Measurements from ENCODE around the gene PCDH15. TPM values are rescaled to one million over a fixed set of nuclear protein-coding genes. Genes with fewer than 3 reads are reported as not detected.

PCDH15 gene
- total RNA-seq, 1 experiment from 2014 or later = not detected

DNA sequence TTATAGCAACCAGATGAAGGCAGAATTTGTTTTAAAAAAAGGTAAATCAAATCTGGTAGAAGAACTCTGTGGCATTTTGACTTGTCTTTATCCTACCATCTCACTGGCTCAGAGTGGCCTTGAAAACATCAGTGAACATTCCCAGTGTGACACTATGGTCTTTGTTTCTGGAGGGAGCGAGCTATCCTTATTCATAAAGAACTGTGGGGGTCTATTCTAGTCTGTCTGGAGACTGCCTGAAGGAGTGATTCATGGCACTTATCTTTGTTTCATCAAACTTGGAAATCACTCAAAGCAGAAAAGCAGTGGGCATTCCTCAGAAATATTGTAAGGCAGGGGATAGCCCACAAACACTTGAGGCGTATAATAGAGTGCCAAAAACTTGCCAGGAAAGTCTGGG, 719.1 kb downstream of the PCDH15 start:
- H3K36me3 ChIP-seq (ENCODE audit: insufficient read depth, low read length, poor library complexity, severe bottlenecking) = no peaks in the 10 kb centered on the region
- no peak overlapping the region for H3K27ac ChIP-seq (ENCODE audit: low read depth, low read length, poor library complexity, severe bottlenecking)
- ChIA-PET CTCF (no interaction called here), POLR2A (ENCODE audit: low non-redundant PET) (no interaction called here)
- intact Hi-C loops (cut with micrococcal nuclease; ENCODE audit: unreplicated experiment) = no loop called here
- TF ChIP-seq, protein P1, sequence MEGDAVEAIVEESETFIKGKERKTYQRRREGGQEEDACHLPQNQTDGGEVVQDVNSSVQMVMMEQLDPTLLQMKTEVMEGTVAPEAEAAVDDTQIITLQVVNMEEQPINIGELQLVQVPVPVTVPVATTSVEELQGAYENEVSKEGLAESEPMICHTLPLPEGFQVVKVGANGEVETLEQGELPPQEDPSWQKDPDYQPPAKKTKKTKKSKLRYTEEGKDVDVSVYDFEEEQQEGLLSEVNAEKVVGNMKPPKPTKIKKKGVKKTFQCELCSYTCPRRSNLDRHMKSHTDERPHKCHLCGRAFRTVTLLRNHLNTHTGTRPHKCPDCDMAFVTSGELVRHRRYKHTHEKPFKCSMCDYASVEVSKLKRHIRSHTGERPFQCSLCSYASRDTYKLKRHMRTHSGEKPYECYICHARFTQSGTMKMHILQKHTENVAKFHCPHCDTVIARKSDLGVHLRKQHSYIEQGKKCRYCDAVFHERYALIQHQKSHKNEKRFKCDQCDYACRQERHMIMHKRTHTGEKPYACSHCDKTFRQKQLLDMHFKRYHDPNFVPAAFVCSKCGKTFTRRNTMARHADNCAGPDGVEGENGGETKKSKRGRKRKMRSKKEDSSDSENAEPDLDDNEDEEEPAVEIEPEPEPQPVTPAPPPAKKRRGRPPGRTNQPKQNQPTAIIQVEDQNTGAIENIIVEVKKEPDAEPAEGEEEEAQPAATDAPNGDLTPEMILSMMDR (conservative IDR thresholded peaks at IDR 0.05; ENCODE audit: low read depth, low read length) = no peak
- no peak for TF ChIP-seq EZH2 (IDR thresholded peaks at IDR 0.05; ENCODE audit: borderline replicate concordance, low read depth, low read length, poor library complexity, severe bottlenecking)
- DNase-seq (ENCODE audit: low spot score) = no peak
- peaks cover 9% of the 10 kb centered on the region for H3K9me3 ChIP-seq (ENCODE audit: low read depth, low read length, poor library complexity, severe bottlenecking)
- BruUV-seq (replicated peaks) = no TSS peak
- no peak overlapping the region for H3K4me3 ChIP-seq (ENCODE audit: low read depth, low read length, poor library complexity, severe bottlenecking)
- H3K27me3 ChIP-seq (replicated peaks; ENCODE audit: insufficient read depth, low read depth, low read length, poor library complexity) = no peaks in the 10 kb centered on the region
- no peaks in the 10 kb centered on the region for H3K4me1 ChIP-seq (ENCODE audit: insufficient read depth, low read length, poor library complexity, severe bottlenecking)

DNA sequence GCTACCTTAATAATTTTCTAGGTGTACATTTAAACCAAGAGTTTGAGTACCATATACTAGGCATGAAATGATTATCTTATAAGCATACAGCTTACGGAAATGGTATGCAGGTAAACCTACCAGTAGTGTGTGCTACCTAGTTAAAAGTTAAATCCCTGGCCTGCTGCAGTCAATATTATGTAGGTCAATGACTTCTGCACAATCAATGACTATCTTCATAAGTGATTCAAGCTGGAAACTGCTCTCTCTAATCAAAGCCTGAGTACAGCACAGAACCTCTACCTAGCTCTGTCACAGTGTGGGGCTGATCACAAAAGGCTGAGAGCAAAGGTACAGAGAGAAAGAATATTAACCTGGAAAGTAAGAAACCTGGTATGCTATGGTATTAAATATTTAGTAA, 733.7 kb downstream of the PCDH15 start:
- Histone ChIP-seq H3K27me3 (replicated peaks; ENCODE audit: insufficient read depth, low read depth, low read length, poor library complexity) (no peaks in the 10 kb centered on the region), H3K36me3 (ENCODE audit: insufficient read depth, low read length, poor library complexity, severe bottlenecking) (no peaks in the 10 kb centered on the region), H3K9me3 (ENCODE audit: low read depth, low read length, poor library complexity, severe bottlenecking) (peaks cover 22% of the 10 kb centered on the region), H3K4me3 (ENCODE audit: low read depth, low read length, poor library complexity, severe bottlenecking) (no peak overlapping the region), H3K4me1 (ENCODE audit: insufficient read depth, low read length, poor library complexity, severe bottlenecking) (no peaks in the 10 kb centered on the region), H3K27ac (ENCODE audit: low read depth, low read length, poor library complexity, severe bottlenecking) (no peak overlapping the region)
- intact Hi-C loops (cut with micrococcal nuclease; ENCODE audit: unreplicated experiment) = no loop called here
- no peak for DNase-seq (ENCODE audit: low spot score)
- ChIA-PET CTCF (no interaction called here), POLR2A (ENCODE audit: low non-redundant PET) (no interaction called here)
- TF ChIP-seq EZH2 (IDR thresholded peaks at IDR 0.05; ENCODE audit: borderline replicate concordance, low read depth, low read length, poor library complexity, severe bottlenecking) = no peak
- TF ChIP-seq, protein P1 (conservative IDR thresholded peaks at IDR 0.05; ENCODE audit: low read depth, low read length) = no peak
- BruUV-seq (replicated peaks) = no TSS peak

DNA sequence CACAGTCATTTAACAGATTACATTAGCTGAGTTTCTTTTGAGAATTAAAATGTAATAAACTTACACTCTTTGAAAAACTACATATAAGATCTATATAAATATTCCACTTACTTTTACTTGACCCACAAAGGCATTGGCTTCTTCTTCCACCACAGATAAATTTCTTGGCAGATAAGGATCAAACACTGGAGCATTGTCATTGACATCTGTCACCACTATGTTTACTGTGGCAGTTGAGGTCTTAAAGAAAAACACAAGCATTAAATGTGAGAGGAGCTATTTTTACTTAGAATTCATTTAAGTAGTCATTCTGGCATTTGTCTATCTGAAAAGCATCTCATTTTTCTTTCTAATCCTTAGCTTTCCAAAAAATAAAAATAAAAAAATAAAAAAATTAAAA, 734.4 kb downstream of the PCDH15 start:
- BruUV-seq (replicated peaks) = no TSS peak
- Histone ChIP-seq H3K4me3 (ENCODE audit: low read depth, low read length, poor library complexity, severe bottlenecking) (no peak overlapping the region), H3K27ac (ENCODE audit: low read depth, low read length, poor library complexity, severe bottlenecking) (no peak overlapping the region), H3K27me3 (replicated peaks; ENCODE audit: insufficient read depth, low read depth, low read length, poor library complexity) (no peaks in the 10 kb centered on the region), H3K36me3 (ENCODE audit: insufficient read depth, low read length, poor library complexity, severe bottlenecking) (no peaks in the 10 kb centered on the region), H3K4me1 (ENCODE audit: insufficient read depth, low read length, poor library complexity, severe bottlenecking) (no peaks in the 10 kb centered on the region), H3K9me3 (ENCODE audit: low read depth, low read length, poor library complexity, severe bottlenecking) (peaks cover 22% of the 10 kb centered on the region)
- ChIA-PET POLR2A (ENCODE audit: low non-redundant PET) (no interaction called here), CTCF (no interaction called here)
- DNase-seq (ENCODE audit: low spot score) = no peak
- intact Hi-C loops (cut with micrococcal nuclease; ENCODE audit: unreplicated experiment) = no loop called here
- no peak for TF ChIP-seq EZH2 (IDR thresholded peaks at IDR 0.05; ENCODE audit: borderline replicate concordance, low read depth, low read length, poor library complexity, severe bottlenecking)
- TF ChIP-seq, protein P1 (conservative IDR thresholded peaks at IDR 0.05; ENCODE audit: low read depth, low read length) = no peak

Measured in A673 (cell line).